Ishikawa (cell line): Measurements from ENCODE around the gene UBQLNL.

Experiments used
- CEBPB ChIP-seq: IDR thresholded peaks from 2 replicates; pipeline ENCODE4 v1.6.1; 2012
- CREB1 ChIP-seq: IDR thresholded peaks from 2 replicates; pipeline ENCODE4 v1.6.1; 2012; ENCODE audit warnings: low read depth
- EP300 ChIP-seq: IDR thresholded peaks from 2 replicates; pipeline ENCODE4 v1.6.1; 2012; ENCODE audit warnings: borderline replicate concordance
- FOXM1 ChIP-seq: IDR thresholded peaks from 2 replicates; pipeline ENCODE4 v1.6.1; 2012; ENCODE audit warnings: low read depth, borderline replicate concordance
- MAX ChIP-seq: IDR thresholded peaks from 2 replicates; pipeline ENCODE4 v1.6.1; 2012
- NFIC ChIP-seq: IDR thresholded peaks from 2 replicates; pipeline ENCODE4 v1.6.1; 2012
- RAD21 ChIP-seq: IDR thresholded peaks from 2 replicates; pipeline ENCODE4 v1.6.1; 2012; ENCODE audit warnings: low read depth
- TAF1 ChIP-seq: IDR thresholded peaks from 2 replicates; pipeline ENCODE4 v1.6.1; 2012; ENCODE audit warnings: low read depth, mild to moderate bottlenecking
- TCF12 ChIP-seq: IDR thresholded peaks from 2 replicates; pipeline ENCODE4 v1.6.1; 2012; ENCODE audit warnings: low read depth
- TEAD4 ChIP-seq: IDR thresholded peaks from 2 replicates; pipeline ENCODE4 v1.6.1; 2012
- USF1 ChIP-seq: IDR thresholded peaks from 2 replicates; pipeline ENCODE4 v1.6.1; 2012
- ZBTB7A ChIP-seq: IDR thresholded peaks from 2 replicates; pipeline ENCODE4 v1.6.1; 2012; ENCODE audit warnings: low read depth
- TF ChIP-seq, protein P1 (sequence below): IDR thresholded peaks from 2 replicates; pipeline ENCODE4 v1.6.1; 2012; ENCODE audit warnings: low read depth, mild to moderate bottlenecking

The UBQLNL gene

DNA sequence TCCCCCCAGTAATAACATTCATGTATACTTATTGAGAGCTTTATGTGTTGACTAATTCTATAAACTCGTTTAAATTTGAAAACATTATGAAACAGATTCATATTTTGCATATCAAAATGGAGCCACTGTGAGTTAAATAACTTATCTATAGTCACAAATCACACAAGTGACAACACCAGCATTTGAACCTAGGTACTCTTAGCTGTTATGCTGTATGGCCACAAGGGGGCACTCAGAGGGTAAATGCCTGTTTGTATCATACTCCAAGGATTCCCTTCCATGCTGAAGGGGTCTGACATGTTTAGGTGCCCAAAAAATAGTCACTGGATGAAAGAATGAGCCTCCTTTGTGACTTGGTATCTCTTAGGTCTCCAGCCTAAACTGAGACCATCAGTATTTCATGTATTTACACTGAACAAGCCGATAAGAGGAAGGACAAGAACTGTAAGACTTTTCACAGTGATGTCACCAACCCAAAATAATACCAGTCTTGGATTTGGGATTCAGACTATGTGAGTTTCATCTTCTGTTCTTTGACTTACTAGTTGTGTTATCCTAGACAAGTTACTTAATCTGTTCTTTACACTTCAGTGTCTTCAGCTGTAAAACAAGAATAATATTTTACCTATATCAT is 40.2 kb downstream of the UBQLNL start:
- TF ChIP-seq TEAD4 (no peak), USF1 (no peak), TAF1 (no peak), CREB1 (no peak), TCF12 (no peak), RAD21 (peak; percentile 60), ZBTB7A (no peak), FOXM1 (no peak)

- TF ChIP-seq, protein P1, sequence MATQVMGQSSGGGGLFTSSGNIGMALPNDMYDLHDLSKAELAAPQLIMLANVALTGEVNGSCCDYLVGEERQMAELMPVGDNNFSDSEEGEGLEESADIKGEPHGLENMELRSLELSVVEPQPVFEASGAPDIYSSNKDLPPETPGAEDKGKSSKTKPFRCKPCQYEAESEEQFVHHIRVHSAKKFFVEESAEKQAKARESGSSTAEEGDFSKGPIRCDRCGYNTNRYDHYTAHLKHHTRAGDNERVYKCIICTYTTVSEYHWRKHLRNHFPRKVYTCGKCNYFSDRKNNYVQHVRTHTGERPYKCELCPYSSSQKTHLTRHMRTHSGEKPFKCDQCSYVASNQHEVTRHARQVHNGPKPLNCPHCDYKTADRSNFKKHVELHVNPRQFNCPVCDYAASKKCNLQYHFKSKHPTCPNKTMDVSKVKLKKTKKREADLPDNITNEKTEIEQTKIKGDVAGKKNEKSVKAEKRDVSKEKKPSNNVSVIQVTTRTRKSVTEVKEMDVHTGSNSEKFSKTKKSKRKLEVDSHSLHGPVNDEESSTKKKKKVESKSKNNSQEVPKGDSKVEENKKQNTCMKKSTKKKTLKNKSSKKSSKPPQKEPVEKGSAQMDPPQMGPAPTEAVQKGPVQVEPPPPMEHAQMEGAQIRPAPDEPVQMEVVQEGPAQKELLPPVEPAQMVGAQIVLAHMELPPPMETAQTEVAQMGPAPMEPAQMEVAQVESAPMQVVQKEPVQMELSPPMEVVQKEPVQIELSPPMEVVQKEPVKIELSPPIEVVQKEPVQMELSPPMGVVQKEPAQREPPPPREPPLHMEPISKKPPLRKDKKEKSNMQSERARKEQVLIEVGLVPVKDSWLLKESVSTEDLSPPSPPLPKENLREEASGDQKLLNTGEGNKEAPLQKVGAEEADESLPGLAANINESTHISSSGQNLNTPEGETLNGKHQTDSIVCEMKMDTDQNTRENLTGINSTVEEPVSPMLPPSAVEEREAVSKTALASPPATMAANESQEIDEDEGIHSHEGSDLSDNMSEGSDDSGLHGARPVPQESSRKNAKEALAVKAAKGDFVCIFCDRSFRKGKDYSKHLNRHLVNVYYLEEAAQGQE: no peak
- no peak for TF ChIP-seq ZBTB7A
- TF ChIP-seq TAF1: no peak
- TF ChIP-seq NFIC: no peak
- no peak for TF ChIP-seq RAD21
- no peak for TF ChIP-seq EP300
Observed at GRCh38 chr11:5473921-5474320, 42.6 kb downstream of the UBQLNL start.

- no peak for TF ChIP-seq CEBPB
- no peak for TF ChIP-seq NFIC
- TF ChIP-seq FOXM1: no peak
- no peak for TF ChIP-seq MAX
- TF ChIP-seq RAD21: no peak
- TF ChIP-seq TAF1: no peak
Observed at GRCh38 chr11:5467527-5467926, 49.0 kb downstream of the UBQLNL start.
